Vagina (tissue), 2 donors: ENCODE data around the gene ALAD.

Source experiments
- CTCF ChIP-seq, 3 experiments: fragments of 450-650 bp in 2 of 3; fragments of 200-600 bp in 1 of 3; sonication (generic) in 1 of 3; IDR thresholded peaks; one replicate each; pipeline ENCODE4 v1.5.1; 2017 to 2019; ENCODE audit warnings: antibody characterized with exemption in 3 of 3, mild to moderate bottlenecking in 2 of 3, moderate library complexity in 2 of 3
- POLR2A ChIP-seq, 2 donors: fragments of 450-650 bp; IDR thresholded peaks; one replicate each; pipeline ENCODE4 v1.6.1; 2017; ENCODE audit warnings: antibody characterized with exemption in 2 of 2, mild to moderate bottlenecking in 2 of 2, moderate library complexity in 2 of 2

GRCh38 chr9:113397203-113397631, 3.9 kb downstream of the ALAD start:
- TF ChIP-seq CTCF (IDR thresholded peaks at IDR 0.05) (no peak), POLR2A (IDR thresholded peaks at IDR 0.05) (no peak)
